H1 (cell line): ENCODE measurements around the gene SLU7. TPM values are rescaled to one million over a fixed set of nuclear protein-coding genes. Genes with fewer than 3 reads are reported as not detected.

ENCODE experiments used
- HDAC6 ChIP-seq: IDR thresholded peaks from one replicate; pipeline ENCODE4 v1.7.1; 2012; ENCODE audit warnings: low read depth, mild to moderate bottlenecking, inconsistent platforms, low read length, moderate library complexity
- KDM5A ChIP-seq: fragments of 200-600 bp; IDR thresholded peaks from 2 replicates; pipeline ENCODE4 v1.7.1; 2012; ENCODE audit warnings: mild to moderate bottlenecking, low read length, inconsistent platforms, mixed read lengths
- polyA plus RNA-seq, 7 experiments: library from polyadenylated mRNA; depleted of rRNA in 3 of 7; stranded (reverse) in 5 of 7; unstranded in 2 of 7; fragments of >200 nt in 5 of 7; fragments of 200-250 nt in 2 of 7; gene quantifications; 1 replicate in 5 of 7; 2 replicates in 1 of 7; 4 replicates in 1 of 7; pipeline versions ENCODE4 v1.2.1 to v1.2.3, GENCODE V29; 2011 to 2013; ENCODE audit warnings: missing spikeins in 2 of 7, mixed read lengths in 2 of 7
- total RNA-seq: library from RNA; stranded (reverse); fragmentation: NEBNext Ultra II Directional; extraction: Animal tissue kit (Norgen Biotek cat#: 25700); gene quantifications from 2 replicates; pipeline ENCODE4 v1.2.1, GENCODE V29; 2021

SLU7 gene
- total and polyA plus RNA-seq, 2 of the 8 experiments (the other 6 are each of a cell fraction or from before 2014, with no cell fraction given): 6.0 to 34.1 TPM

DNA sequence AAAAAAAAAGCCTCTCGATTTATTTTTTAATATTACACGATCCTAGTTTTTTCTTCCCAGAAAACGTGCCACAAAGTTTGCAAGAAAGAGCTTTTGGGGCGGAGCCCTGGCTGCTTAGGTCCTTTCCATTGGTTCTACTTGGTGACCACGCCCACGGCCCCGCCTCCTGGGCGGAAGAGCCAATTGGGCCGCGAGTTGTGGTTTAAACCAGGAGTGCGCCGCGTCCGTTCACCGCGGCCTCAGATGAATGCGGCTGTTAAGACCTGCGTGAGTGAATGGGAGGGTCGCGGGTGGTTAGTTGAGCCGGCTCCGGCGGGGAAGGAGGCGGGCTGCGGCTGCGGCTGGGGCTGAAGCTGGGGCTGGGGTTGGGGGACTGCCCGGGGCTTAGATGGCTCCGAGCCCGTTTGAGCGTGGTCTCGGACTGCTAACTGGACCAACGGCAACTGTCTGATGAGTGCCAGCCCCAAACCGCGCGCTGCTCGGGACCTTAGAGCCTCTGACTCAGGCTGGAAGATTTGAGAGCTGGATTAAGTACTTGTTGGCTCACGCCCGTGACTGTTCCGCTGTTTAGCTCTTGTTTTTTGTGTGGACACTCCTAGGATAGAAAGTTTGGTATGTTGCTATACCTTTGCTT lies 2.9 kb upstream of the SLU7 start, which contains the start of gene PTTG1 (continued):
- TF ChIP-seq KDM5A (no peak), HDAC6 (no peak)
